ENCODE measurements around the gene STAT4.
A peak's percentile ranks its signal among the peaks of the same experiment; 100 is the strongest.

Gene STAT4

GRCh38 chr2:191150600-191151330, at the start of gene STAT4:
STAT4 (minus strand) TSS chr2:191150994; CDS start chr2:191148203, 2,791 bp downstream.
- no peak for DNase-seq (ENCODE audit: low read depth in 2 of 2)

GRCh38 chr2:191199929-191200512, 49.2 kb upstream of the STAT4 start:
- DNase-seq (ENCODE audit: low read depth in 2 of 2) = no peak

- no peak for DNase-seq (ENCODE audit: low read depth in 2 of 2)
Observed at GRCh38 chr2:191198271-191198670, 47.5 kb upstream of the STAT4 start.

DNA sequence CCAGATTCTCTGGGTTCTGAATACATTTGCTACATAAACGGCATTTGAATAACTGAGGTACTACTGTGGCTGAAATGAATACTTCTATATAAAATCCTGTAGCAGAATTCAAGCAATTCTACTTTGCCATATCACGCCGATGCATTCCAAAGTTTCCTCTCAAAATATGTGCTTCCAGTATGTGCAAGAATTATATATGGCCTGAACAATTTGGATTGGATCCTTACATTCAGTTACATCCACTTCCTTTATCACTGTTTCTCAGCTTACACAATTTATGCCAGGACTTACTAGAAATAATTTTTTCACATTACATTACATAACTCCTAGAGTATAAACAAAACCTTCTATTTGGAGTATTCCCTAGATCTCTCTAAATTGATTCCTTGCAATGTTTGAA, 46.3 kb upstream of the STAT4 start:
- DNase-seq (ENCODE audit: low read depth in 2 of 2) = no peak

DNA sequence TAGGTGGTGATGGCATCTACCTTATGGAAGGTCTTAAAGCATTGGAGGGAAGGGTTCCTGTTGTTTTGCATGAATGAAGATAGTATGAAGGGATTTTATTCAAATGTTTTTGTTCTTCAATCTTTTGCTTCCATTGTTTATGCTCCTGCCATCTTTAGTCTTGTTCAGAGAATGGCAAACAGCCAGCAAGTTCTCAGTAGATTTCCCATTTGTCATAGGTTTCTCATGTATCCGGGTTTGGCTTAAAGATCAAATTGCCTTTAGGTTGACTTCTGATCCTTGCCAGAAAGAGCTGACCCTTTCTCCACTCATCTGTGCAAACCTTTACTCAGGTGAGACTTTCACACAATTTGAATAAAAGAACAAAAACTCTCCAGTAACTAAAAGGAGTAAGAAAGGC, 44.2 kb upstream of the STAT4 start:
- no peak for DNase-seq (ENCODE audit: low read depth in 2 of 2)

DNA sequence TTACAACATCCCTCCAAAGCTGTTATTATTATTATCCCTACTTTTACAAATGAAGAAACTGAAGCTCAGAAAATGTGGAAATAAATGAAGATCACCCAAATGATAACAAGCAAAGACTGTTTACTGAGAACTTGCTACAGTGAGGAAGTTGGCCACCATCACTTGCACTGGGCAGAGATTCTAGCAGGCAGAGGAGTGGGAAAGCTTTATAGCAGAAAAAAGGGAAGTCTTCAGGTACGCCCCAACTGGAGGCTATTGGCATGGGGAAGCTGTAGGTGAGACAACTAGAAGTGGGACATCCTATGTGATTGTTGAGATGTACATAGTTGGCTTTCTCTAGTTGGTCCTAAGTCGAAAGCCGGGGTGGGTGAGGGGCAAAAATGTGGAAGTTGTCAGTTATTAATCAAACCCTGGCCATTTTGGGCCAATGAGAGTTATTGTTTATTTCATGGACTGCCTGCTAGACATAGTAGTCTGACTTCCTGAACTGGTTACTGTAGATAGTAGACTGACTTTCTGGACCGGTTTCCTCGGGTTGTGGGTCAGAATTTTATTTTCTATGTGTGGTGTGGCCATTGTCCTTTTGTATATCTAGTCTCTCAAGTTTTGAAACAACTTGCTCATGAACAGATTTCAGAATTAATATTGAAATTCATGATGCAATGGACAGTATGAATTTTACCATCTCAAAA, 40.2 kb upstream of the STAT4 start:
- no peak for DNase-seq (ENCODE audit: low read depth in 2 of 2)

DNA sequence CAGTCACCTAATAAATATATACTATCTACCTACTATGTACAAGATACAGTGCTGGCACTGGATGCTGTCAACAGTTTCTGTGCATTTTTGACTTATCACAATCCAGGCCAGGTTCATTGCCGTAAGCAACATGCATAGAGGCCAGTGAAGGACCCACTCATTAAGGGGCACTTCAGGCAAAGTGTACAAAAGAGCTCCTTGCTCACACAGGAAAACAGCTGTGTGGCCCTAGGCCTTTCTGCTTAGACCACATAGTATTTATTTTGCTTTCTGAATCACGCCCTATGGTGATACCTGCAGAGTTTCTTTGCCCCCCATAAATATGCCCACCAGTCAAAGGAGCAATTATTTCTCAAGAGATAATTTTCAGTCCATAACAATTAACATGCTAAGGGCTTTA, 39.6 kb upstream of the STAT4 start:
- DNase-seq (ENCODE audit: low read depth in 2 of 2) = no peak

- no peak for DNase-seq (ENCODE audit: low read depth in 2 of 2)
Observed at GRCh38 chr2:191189112-191189635, 38.4 kb upstream of the STAT4 start.

DNA sequence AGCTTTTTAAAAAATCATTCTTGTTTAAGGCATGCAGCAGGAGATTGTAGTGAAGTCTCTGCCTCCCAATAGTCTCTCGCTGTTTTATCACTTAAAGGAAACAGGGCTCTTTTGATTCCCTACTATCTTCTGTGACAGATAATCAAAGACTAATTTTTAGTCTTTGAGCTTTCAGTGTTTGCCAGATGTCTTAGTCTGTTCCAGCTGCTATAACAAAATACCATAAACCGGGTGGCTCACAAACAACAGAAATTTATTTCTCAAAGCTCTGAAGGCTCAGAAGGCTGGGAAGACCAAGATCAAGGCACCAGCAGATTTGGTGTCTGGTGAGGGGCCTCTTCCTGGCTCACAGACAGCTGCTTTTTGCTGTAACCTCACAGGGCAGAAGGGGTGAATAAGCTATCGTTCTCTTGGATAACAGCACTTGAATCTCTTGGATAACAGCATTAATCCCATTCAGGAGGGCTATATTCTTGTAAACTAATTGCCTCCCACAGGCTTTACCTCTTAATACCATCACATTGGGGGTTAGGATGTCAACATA, 37.8 kb upstream of the STAT4 start:
- DNase-seq (ENCODE audit: low read depth in 2 of 2) = no peak

- no peak for DNase-seq (ENCODE audit: low read depth in 2 of 2)
Observed at GRCh38 chr2:191187105-191187829, 36.5 kb upstream of the STAT4 start.

DNA sequence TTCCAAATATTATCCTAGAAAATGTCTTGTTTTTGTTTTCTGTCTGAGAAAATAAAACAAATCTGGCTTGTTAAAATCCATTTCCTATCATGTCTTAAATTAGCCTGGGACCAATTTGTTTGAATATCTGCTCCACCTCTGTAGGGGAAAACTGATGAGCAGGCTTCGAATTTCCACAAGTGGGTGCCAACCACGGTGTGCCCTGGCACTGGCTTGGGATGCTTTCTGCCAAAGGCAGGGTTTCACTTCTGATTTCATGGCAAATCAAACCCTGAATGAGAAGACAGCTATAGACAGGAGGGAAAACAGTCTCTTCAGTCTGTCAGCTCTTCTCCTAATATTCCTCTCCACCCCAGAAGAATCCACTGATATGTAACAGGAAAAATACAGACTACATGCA, 33.7 kb upstream of the STAT4 start:
- DNase-seq (ENCODE audit: low read depth in 2 of 2) = no peak

DNA sequence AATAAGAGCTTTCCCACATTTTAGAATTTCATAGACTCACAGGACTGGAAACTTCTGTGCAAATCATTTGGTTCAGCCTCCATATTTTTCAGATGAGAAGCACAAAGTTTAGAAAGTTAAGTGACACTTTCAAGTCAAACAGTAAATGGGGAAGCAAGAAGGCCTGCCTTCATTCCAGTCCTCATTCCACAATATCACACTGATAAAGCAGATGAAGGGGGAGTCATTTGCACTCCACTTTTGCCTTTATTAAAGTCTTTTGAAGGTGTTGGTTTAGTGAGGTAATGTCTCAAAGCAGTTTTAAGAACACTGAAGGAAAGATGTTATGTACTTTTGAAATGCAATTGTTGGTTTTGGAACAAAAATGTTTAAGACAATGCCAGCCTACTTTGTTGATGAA, 32.7 kb upstream of the STAT4 start:
- no peak for DNase-seq (ENCODE audit: low read depth in 2 of 2)

GRCh38 chr2:191183081-191183480, 32.3 kb upstream of the STAT4 start:
- no peak for DNase-seq (ENCODE audit: low read depth in 2 of 2)

GRCh38 chr2:191180713-191181112, 29.9 kb upstream of the STAT4 start:
- no peak for DNase-seq (ENCODE audit: low read depth in 2 of 2)

DNA sequence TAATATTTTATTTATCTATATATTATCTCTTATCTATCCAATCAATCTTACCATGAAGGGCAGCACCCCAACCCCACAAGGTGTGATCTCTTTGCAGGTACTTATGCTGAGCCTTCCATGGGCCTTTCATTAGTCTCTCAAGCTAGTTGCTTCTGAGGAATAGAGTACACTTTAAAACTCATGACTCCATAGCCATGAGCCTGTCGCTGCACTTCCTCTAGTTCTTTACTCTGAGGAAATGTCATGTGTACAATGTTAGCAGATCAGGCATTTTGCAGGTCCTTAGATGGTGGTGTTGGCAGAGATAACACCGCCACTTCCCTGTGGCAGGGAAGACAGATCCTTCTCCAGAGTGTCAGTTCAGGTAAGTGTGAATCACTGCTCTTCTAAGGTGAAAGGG, 29.5 kb upstream of the STAT4 start:
- no peak for DNase-seq (ENCODE audit: low read depth in 2 of 2)

GRCh38 chr2:191178806-191179514, 28.2 kb upstream of the STAT4 start:
- DNase-seq (ENCODE audit: low read depth in 2 of 2) = peak in 1 of 2 experiments; percentile 50

DNA sequence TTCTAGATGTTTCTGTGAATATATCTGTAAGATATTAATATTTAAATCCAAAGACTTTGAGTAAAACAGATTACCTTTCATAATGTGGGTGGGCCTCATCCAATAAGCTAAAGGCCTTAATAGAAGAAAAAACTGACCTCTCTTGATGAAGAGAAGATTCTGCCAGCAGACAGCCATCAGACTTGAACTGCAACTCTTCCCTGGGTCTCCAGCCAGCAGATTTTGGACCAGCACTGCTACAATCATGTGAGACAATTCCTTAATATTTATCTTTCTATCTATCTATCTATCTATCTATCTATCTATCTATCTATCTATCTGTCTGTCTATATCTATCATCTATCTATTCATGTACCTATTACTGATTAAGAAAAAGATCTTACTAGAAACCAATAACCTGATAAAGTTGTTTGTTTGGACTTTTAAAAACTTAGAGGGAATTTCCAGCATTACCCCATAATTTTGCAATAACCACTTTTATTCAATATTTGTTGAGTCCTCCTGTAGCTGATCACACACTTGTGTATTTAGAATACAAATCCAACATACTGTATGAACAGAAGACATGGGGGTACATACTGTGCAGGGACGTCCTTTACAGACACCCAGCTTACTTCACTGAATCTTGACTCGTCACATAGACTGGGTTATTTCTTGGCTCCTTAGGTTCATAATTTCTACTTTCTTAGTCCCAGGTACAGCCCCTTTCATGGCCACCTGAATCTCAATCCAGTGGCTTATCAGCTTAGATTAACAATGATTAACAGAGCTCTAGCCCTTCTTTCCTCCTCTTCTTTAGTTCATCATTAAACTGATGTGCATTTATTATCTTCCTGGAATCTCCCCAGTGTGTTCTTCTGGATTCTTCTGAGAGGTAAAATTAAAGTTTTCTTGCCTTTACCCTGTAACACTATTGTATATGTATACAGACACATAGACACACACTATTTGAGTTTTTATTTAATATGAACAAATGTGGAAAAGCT, 27.2 kb upstream of the STAT4 start:
- no peak for DNase-seq (ENCODE audit: low read depth in 2 of 2)

DNA sequence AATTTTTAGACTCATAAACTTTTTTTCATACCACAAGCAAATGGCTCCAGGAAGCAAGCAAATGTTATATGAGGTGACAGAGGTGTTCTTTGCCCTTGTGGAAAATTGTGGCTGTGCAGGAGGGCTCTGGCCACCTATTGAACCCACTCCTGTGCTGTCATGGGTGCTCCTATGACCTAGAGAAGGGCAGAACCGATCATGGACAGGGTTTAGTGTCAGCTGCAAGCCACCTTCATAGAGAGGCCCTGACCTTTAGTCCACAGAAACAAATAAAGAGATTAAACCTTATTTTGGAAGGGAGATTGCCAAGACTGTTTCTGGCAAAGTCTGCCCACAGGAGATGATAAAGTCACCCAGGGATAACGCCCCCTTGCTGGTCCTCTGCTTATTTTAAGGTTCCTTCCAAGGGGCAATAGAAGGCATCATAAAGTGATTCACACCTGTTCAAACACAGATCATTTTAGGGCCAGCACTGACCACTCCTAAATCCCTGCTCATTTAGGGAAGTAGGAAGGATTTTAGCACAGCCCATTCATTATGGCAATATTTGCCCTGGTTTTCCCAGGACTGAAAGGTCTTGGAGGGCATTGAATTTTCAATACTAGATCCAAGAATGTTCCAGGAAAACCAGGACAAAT, 26.1 kb upstream of the STAT4 start:
- no peak for DNase-seq (ENCODE audit: low read depth in 2 of 2)

DNA sequence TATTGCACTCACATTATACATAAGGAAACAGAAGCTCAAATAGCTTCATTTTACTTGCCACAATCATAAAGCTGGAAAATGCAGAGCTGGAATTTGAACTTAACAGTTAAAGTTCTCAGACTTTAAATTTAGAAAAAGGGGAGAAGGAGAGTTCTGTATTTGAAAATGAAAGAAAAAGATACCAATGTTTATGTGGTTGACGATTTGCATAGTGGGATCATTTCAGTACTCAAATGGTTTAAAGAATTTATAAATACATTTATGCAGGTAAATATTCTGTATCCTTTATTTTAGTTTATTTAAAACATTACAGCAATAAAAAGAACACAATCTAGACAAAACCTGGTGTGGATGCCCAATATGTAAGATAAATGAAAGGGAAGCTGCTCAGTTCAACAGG, 25.5 kb upstream of the STAT4 start:
- no peak for DNase-seq (ENCODE audit: low read depth in 2 of 2)

- no peak for DNase-seq (ENCODE audit: low read depth in 2 of 2)
Observed at GRCh38 chr2:191174442-191174841, 23.6 kb upstream of the STAT4 start.
